NK-92 treated with Interleukin-12 subunit alpha and Interleukin-12 subunit beta, amount 100 ng/mL, for 24 hours (cell line): ENCODE results near the gene NEU2.
A peak's percentile ranks its signal among the peaks of the same experiment; 100 is the strongest.
"Not testable (repeated sequence)": the region's sequence is repeated elsewhere in the genome, so short reads cannot be mapped to it uniquely, and the experiment has no call there.

Experiments used
- DNase-seq: peaks from one replicate; lab custom pipeline; 2025; lab: John Stamatoyannopoulos, UW

The NEU2 gene

GRCh38 chr2:233034091-233034882 lies 1.8 kb downstream of the NEU2 start:
- DNase-seq, result no peak

DNA sequence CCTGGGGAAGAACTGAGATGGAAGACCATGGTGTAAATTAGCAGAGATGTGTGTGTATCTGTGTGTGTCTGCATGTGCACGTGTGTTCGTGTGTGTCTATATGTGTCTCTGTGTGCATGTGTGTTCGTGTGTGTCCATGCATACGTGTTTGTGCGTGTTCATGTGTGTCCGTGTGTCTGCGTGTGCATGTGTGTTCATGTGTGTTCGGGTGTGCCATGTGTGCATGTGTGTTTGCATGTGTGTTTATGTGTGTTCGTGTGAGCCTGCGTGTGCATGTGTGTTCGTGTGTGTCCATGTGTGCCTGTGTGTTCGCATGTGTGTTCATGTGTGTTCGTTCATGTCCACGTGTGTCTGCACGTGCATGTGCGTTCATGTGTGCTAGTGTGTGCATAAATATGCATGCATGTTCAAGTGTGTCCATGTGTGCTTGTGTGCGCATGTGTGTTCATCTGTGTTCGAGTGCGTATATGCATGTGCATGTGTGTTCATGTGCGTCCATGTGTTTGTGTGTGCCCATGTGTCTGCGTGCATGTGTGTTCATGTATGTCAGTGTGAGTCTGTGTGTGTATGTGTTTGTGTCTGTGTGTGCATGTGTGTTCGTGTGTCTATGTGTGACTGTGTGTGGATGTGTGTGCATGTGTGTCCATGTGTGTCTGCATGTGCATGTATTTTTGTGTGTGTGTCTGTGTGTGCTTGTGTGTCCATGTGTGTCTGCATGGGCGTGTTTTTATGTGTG lies 3.1 kb downstream of the NEU2 start:
- DNase-seq, result no peak

DNA sequence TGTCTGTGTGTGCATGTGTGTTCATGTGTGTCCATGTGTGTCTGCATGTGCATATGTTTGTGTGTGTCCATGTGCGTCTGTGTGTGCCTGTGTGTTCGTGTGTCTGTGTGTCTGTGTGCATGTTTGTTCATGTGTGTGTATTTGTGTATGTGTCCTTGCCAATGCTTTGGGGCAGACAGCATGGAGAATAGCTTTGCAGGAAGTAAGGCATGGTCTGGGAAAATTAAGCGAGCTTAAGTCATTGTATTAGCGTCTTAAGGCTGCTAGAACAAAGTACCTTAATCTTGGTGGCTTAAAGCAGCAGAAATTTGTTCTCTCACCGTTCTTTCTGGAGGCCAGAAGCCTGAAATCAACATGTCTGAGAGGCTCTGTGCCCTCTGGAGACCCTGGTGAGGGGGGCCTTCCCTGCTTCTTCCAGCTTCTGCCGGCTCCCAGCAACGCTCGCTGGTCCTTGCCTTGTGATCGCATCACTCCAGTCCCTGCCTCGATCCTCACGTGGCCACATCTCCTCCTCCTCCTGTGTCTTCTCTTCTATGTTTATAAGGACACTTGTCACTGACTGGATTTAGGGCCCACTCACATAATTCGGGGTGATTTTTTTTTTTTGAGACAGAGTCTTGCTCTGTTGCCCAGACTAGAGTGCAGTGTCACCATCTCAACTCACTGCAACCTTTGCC lies 3.8 kb downstream of the NEU2 start:
- no peak for DNase-seq

DNA sequence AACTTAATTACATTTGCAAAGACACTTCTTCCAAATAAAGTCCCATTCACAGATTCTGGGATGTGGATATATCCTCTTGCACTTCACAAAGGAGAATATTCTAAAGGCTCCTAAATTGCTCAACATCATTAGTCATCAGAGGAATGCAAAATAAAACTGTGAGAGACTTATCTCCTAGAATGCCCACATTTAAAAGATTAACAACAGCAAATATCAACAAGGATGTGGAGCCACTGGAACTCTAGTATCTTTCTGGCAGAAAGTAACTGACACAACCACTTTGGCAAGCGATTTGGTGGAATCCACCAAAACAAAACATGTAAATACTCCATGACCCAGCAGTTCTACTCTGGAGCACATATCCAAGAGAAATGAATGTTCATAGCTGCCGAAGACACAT lies 4.6 kb downstream of the NEU2 start:
- no peak for DNase-seq

DNA sequence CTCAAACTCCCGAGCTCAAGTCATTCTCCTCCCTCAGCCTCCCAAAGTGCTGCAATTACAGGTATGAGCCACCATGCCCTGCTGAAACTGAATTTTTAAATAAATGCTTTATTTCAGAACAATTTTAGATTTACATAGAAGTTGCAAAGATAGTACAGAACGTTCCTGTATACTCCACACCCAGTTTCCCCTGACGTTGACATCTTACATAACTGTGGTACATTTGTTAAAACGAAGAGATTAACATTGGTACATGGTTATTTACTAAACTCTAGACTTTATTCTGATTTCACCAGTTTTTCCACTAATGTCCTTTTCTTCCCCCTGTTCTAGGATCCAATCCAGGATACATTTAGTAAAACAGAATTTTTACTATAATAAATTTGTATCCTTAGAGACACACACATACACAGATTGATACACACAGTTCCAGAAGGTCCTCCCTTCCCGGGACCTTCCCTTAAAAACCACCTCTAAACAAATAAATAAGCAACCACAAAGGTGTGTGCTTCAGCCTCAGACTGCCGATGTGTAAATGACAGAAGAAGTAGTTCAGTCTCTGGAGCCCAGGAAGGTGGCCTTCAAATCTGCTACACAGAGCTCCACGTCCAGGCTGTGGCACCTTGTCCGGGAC lies 6.9 kb downstream of the NEU2 start:
- DNase-seq, result no peak

GRCh38 chr2:233039846-233040530 lies 7.5 kb downstream of the NEU2 start:
- DNase-seq, result no peak

DNA sequence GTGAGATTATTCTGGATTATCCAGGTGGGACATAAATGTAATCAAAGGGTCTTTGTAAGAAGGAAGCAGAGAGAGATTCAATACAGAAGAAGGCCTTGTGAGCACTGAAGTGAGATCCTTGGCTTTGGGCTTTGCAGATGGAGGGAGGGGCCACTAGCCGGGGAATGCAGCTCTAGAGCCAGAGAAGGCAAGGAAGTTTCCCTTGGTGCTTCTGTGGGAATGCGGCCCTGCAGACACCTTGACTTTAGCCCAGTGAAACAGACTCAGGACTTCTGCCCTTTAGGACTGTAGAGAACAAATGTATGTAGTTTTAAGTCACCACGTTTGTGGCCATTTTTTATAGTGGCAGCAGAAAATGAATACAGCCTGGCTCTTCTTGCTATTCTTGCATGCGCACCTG lies 8.1 kb downstream of the NEU2 start:
- DNase-seq, result no peak

DNA sequence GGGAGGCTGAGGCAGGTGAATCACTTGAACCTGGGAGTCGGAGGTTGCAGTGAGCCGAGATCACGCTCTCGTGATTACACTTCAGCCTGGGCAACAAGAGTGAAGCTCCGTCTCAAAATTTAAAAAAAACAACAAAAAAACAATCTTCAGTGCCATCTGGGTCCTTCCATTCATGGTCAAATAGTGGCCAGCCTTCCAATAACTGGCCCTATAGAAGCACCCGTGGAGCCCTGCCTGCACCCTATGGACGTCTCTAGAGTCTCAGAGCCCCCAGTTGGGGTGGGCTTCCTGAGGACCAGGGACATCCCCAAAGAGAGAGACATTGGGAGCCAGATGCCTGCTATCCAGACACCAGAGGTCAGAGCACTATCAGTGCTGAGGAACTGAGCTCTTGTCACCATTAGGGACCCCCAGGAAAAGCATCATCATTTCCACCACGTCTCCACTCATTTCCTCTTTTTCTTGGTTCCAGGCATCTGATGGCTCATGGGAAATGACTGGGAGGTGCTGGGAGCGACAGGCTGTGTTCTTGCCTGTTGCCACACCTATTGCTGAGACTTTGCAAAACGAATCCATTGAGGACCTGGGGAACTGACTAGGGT lies 9.4 kb downstream of the NEU2 start:
- no peak for DNase-seq

- no peak for DNase-seq
These were observed 10.1 kb downstream of the NEU2 start for GRCh38 chr2:233042549-233042948.

GRCh38 chr2:233044974-233045605 lies 12.6 kb downstream of the NEU2 start:
- no peak for DNase-seq

- no peak for DNase-seq
These were observed 14.7 kb downstream of the NEU2 start for GRCh38 chr2:233047206-233047605.

GRCh38 chr2:233047667-233048066 lies 15.2 kb downstream of the NEU2 start:
- no peak for DNase-seq

DNA sequence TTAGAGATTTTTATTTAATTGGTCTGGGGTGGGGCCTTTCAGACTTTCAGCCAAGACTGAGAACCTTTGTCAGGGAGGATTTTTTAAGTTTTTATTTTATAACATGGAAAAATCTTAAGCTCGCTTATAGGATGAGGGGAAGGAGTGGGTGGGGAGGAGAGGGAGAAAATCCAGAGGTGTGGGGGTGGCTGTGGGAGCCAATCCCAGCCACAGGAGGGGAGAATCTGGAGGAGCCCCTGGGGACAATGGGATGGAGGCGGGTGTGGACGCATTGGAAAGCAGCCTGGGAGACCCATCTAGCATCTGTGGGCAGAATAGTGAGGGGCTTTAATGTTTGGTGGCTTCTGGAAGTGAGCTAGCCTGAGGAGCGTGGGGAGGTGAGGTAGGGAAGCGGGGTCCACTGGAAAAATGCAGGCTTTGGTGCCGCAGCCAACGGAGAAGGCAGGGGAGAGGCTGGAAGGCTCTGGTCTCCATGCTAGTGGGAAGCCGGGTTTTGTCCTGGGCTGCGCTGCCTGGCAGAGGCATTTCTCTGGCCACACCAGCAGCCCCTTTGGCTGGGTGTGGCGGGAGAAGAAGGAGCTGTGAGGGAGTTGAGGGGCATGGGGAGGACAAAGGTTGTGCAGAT lies 16.2 kb downstream of the NEU2 start:
- no peak for DNase-seq

DNA sequence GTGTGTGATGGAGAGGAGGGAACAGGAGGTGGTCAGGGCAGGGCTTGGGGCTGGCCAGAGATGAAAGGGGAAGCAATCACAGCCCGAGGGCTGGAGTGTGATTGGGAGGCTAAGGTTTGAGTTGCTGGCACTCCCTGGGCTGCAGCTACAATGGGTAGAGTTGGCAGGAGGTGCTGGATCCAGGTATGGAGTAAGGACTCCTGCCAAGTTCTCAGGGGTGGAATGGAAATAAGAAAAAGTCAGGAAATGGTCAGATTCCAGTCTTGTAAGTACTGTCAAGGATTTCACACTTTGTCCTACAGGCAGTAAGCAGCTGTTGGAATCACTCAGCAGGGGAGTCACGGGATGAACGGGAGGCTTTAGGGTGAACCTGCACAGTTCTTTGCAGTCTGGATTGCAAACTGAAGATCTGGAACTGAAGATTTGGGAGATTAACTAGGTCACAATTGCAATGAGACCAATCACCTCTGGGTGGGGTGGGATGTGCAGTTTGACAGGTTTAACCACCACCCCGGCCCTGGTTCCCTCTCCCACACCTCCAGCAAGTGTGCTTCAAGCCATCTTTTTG lies 16.8 kb downstream of the NEU2 start:
- no peak for DNase-seq

DNA sequence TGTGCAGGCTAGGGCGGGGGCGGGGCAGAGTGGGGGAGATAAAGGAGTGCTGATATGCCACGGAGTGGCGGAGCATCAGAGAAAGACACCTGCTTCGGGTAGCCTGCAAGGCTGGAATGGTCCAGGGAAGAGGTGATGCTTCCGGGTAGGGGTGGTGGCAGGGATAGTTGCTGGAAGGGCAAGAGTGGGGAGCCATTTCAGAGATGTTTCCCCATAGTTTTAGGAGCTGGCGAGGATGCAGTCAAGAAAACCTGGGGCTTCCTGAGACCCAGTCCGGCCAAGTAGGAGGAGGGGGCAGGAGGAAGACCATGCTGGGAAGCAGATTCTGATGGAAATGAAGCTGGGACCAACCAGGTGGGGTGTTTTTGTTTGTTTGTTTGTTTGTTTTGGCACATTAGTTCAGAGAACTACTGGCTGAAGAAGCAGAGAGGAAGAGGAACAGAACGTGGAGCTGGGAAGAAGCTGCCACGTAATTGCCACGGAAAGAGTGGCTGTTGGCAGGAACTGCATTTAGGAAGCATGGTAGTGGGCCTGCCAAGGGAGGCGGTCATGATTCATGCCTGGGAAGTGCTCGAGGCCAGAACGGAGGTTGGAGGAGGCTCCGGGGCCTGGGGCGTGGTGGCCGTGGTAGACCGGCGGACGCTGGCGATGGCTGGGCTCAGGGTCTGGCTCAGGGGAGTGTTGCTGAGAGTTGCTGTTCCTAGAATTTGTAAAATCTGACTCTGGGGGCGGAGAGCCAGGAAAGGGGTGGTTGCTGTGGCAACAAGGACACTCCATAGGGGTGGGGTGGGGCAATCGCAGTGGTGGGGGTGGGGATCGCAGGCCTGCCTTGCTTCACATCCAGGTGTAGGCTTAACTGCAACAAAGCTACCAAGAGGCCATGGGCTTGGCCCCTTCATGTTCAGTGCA lies 19.0 kb downstream of the NEU2 start:
- DNase-seq, result no peak

- DNase-seq, result not testable (repeated sequence)
These were observed 20.0 kb downstream of the NEU2 start for GRCh38 chr2:233052517-233052916.

GRCh38 chr2:233053928-233054784 lies 21.7 kb downstream of the NEU2 start:
- peak; percentile 56 for DNase-seq

GRCh38 chr2:233055362-233055761 lies 22.9 kb downstream of the NEU2 start:
- no peak for DNase-seq
